Esophagus muscularis mucosa (tissue), 3 donors: ENCODE data around the gene PRKCB.

ENCODE experiments used
- POLR2A ChIP-seq: fragments of 450-650 bp; IDR thresholded peaks from one replicate; pipeline ENCODE4 v1.6.1; 2017; ENCODE audit warnings: antibody characterized with exemption, moderate library complexity, mild to moderate bottlenecking, low read depth
- POLR2AphosphoS5 ChIP-seq, 2 donors: sonication (generic); formaldehyde crosslinking; IDR thresholded peaks; one replicate each; pipeline ENCODE4 v1.6.1; 2017; ENCODE audit warnings: antibody characterized with exemption in 2 of 2
- TF ChIP-seq, protein P1 (sequence below), 3 experiments: fragments of 200-600 bp in 2 of 3; fragments of 450-650 bp in 1 of 3; sonication (generic) in 2 of 3; IDR thresholded peaks; one replicate each; pipeline ENCODE4 v1.5.1; 2017 to 2019; ENCODE audit warnings: antibody characterized with exemption in 3 of 3, mild to moderate bottlenecking in 2 of 3, moderate library complexity in 1 of 3

DNA sequence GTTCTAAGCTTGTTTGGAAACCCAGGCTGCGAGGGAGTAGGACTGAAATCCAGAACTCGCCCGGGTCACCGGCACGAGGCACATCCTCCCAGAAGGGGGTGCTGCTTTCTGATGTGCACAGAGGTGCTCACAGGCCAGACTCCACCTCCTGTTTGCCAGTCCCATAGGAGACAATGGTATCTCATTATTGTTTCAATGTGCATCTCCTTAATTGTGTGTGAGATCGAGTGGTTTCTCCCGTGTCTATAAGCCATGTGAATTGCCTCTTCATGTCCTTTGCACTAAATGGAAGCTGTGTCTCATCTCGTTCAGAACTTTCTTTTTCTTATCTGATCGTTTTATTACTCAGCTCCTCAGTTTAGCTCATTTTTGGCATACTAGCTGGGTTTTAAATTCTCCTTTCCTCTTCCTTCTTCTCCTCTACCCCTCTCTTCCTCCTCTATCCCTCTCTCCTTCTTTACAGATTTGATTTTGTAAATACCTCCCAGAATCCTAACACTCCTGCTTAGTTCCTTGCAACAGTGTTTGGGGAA, 32.1 kb upstream of the PRKCB start:
- TF ChIP-seq, protein P1, sequence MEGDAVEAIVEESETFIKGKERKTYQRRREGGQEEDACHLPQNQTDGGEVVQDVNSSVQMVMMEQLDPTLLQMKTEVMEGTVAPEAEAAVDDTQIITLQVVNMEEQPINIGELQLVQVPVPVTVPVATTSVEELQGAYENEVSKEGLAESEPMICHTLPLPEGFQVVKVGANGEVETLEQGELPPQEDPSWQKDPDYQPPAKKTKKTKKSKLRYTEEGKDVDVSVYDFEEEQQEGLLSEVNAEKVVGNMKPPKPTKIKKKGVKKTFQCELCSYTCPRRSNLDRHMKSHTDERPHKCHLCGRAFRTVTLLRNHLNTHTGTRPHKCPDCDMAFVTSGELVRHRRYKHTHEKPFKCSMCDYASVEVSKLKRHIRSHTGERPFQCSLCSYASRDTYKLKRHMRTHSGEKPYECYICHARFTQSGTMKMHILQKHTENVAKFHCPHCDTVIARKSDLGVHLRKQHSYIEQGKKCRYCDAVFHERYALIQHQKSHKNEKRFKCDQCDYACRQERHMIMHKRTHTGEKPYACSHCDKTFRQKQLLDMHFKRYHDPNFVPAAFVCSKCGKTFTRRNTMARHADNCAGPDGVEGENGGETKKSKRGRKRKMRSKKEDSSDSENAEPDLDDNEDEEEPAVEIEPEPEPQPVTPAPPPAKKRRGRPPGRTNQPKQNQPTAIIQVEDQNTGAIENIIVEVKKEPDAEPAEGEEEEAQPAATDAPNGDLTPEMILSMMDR (IDR thresholded peaks at IDR 0.05): peak; percentile 43 to 48 (median 48)
- TF ChIP-seq POLR2AphosphoS5 (IDR thresholded peaks at IDR 0.05) (no peak), POLR2A (no peak)
